H1 (cell line): Measurements from ENCODE around the gene GRIK4. TPM values are rescaled to one million over a fixed set of nuclear protein-coding genes. Genes with fewer than 3 reads are reported as not detected.

Experiments used
- CTCF ChIA-PET: fragments of 300-600 bp; sonication (Branson Sonifier 250); formaldehyde crosslinking; loops from one replicate; lab custom pipeline; 2021; ENCODE audit not compliant: partially characterized antibody; lab: Charles Lee
- POLR2A ChIA-PET: fragments of 300-600 bp; sonication (Branson Sonifier 250); formaldehyde crosslinking; loops from one replicate; lab custom pipeline; 2021; ENCODE audit warnings: inconsistent platforms; ENCODE audit not compliant: partially characterized antibody; lab: Charles Lee
- DNase-seq, 2 experiments: peaks; one replicate each; pipeline versions ENCODE4 v3.0.0 to v3.0.0-alpha.2; 2010 to 2022; ENCODE audit warnings: low spot score in 2 of 2, low read depth in 1 of 2, mixed read lengths in 1 of 2
- FAIRE-seq: peaks from 2 replicates; lab custom pipeline; 2011; peaks lifted over from hg19 to GRCh38; lab: Jason Lieb, UNC
- H2AFZ ChIP-seq: 2 replicates; pipeline ENCODE4 v1.8.1; 2012; ENCODE audit warnings: low read length, inconsistent platforms
- H2AK5ac ChIP-seq: 2 replicates; pipeline ENCODE4 v1.6.1; 2013; ENCODE audit warnings: low read depth, low read length
- H2BK120ac ChIP-seq: replicated peaks from 2 replicates; pipeline ENCODE3; 2013; ENCODE audit warnings: low read depth, low read length, inconsistent platforms
- H2BK12ac ChIP-seq: 2 replicates; pipeline ENCODE4 v1.6.1; 2013; ENCODE audit warnings: low read depth, low read length
- H2BK15ac ChIP-seq: 2 replicates; pipeline ENCODE4 v1.6.1; 2013; ENCODE audit warnings: low read length
- H2BK20ac ChIP-seq: 2 replicates; pipeline ENCODE4 v1.6.1; 2013; ENCODE audit warnings: low read length
- H2BK5ac ChIP-seq: 2 replicates; pipeline ENCODE4 v1.6.1; 2013; ENCODE audit warnings: low read depth, low read length
- H3K14ac ChIP-seq: 2 replicates; pipeline ENCODE4 v1.6.1; 2013; ENCODE audit warnings: inconsistent platforms; ENCODE audit not compliant: insufficient read length
- H3K18ac ChIP-seq: 2 replicates; pipeline ENCODE4 v1.6.1; 2013; ENCODE audit warnings: low read length; ENCODE audit errors: extremely low read depth
- H3K23ac ChIP-seq: 2 replicates; pipeline ENCODE4 v1.6.1; 2013; ENCODE audit warnings: inconsistent platforms; ENCODE audit not compliant: insufficient read length
- H3K23me2 ChIP-seq: 2 replicates; pipeline ENCODE4 v1.6.1; 2013; ENCODE audit warnings: low read depth, low read length
- H3K27ac ChIP-seq: 2 replicates; pipeline ENCODE4 v1.6.1; 2011; ENCODE audit warnings: low read depth, low read length, inconsistent platforms
- H3K27me3 ChIP-seq, 4 experiments: replicated peaks in 1 of 4; 1 replicate in 1 of 4; 2 replicates in 3 of 4; pipeline versions ENCODE4 v1.6.1 to v1.8.1; 2011 to 2013; ENCODE audit warnings: low read length in 3 of 4, mild to moderate bottlenecking in 3 of 4, inconsistent platforms in 2 of 4, mixed read lengths in 2 of 4, moderate library complexity in 1 of 4; ENCODE audit not compliant: control insufficient read depth in 3 of 4, insufficient read depth in 3 of 4; ENCODE audit errors: extremely low read depth in 1 of 4
- H3K36me3 ChIP-seq, 4 experiments: 2 replicates each; pipeline versions ENCODE4 v1.6.1 to v1.8.1; 2011 to 2013; ENCODE audit warnings: mild to moderate bottlenecking in 4 of 4, low read length in 3 of 4, moderate library complexity in 2 of 4, control low read depth in 1 of 4, inconsistent platforms in 1 of 4; ENCODE audit not compliant: insufficient read depth in 4 of 4, control insufficient read depth in 2 of 4
- H3K4ac ChIP-seq: replicated peaks from 2 replicates; pipeline ENCODE3; 2013; ENCODE audit warnings: low read length, low read depth, mixed read lengths, inconsistent platforms; ENCODE audit not compliant: insufficient read length
- H3K4me1 ChIP-seq, 4 experiments: replicated peaks in 1 of 4; 1 replicate in 1 of 4; 2 replicates in 3 of 4; pipeline versions ENCODE4 v1.6.1 to v1.8.1; 2011 to 2013; ENCODE audit warnings: low read length in 3 of 4, inconsistent platforms in 2 of 4, mixed read lengths in 1 of 4; ENCODE audit not compliant: insufficient read depth in 4 of 4, control insufficient read depth in 3 of 4
- H3K4me2 ChIP-seq, 2 experiments: 2 replicates each; pipeline versions ENCODE4 v1.6.1 to v1.8.1; 2011 to 2013; ENCODE audit warnings: low read depth in 2 of 2, low read length in 2 of 2, control low read depth in 1 of 2, inconsistent platforms in 1 of 2, mild to moderate bottlenecking in 1 of 2; ENCODE audit not compliant: insufficient read depth in 1 of 2
- H3K4me3 ChIP-seq, 4 experiments: fragments of 200-600, 300-600 bp in 1 of 4; sonication (generic), shearing (Covaris generic), sonication (Bioruptor Twin) in 1 of 4; 2 replicates each; pipeline versions ENCODE4 v1.5.1 to v1.8.1; 2011 to 2016; ENCODE audit warnings: low read length in 4 of 4, low read depth in 3 of 4, control low read depth in 2 of 4, inconsistent platforms in 2 of 4, mild to moderate bottlenecking in 2 of 4, mixed read lengths in 1 of 4, moderate library complexity in 1 of 4; ENCODE audit not compliant: insufficient read depth in 2 of 4; ENCODE audit errors: extremely low read depth in 1 of 4
- H3K56ac ChIP-seq: replicated peaks from 2 replicates; pipeline ENCODE3; 2013; ENCODE audit warnings: low read depth, mild to moderate bottlenecking, mixed read lengths, low read length, inconsistent platforms; ENCODE audit not compliant: insufficient read length
- H3K79me1 ChIP-seq: 2 replicates; pipeline ENCODE4 v1.6.1; 2013; ENCODE audit warnings: low read depth, low read length, control low read depth
- H3K79me2 ChIP-seq, 2 experiments: 2 replicates each; pipeline versions ENCODE4 v1.6.1 to v1.8.1; 2012 to 2013; ENCODE audit warnings: low read length in 2 of 2, mild to moderate bottlenecking in 2 of 2, inconsistent platforms in 1 of 2; ENCODE audit not compliant: insufficient read depth in 2 of 2, control insufficient read depth in 1 of 2
- H3K9ac ChIP-seq, 4 experiments: replicated peaks in 1 of 4; 1 replicate in 1 of 4; 2 replicates in 3 of 4; pipeline versions ENCODE4 v1.6.1 to v1.8.1; 2011 to 2013; ENCODE audit warnings: low read depth in 3 of 4, low read length in 3 of 4, control low read depth in 2 of 4, mild to moderate bottlenecking in 2 of 4, moderate library complexity in 2 of 4, inconsistent platforms in 1 of 4; ENCODE audit errors: extremely low read depth in 1 of 4
- H3K9me3 ChIP-seq, 2 experiments: 2 replicates each; pipeline versions ENCODE4 v1.6.1 to v1.8.1; 2012 to 2013; ENCODE audit warnings: mild to moderate bottlenecking in 2 of 2, moderate library complexity in 2 of 2, control low read depth in 1 of 2, inconsistent platforms in 1 of 2, low read depth in 1 of 2, low read length in 1 of 2, mixed read lengths in 1 of 2; ENCODE audit not compliant: insufficient read depth in 2 of 2
- H4K20me1 ChIP-seq, 2 experiments: replicated peaks in 1 of 2; 2 replicates each; pipeline versions ENCODE3 to v1.8.1; 2011 to 2013; ENCODE audit warnings: inconsistent platforms in 2 of 2, low read length in 2 of 2, mild to moderate bottlenecking in 1 of 2; ENCODE audit not compliant: insufficient read depth in 2 of 2, control insufficient read depth in 1 of 2
- H4K5ac ChIP-seq: 2 replicates; pipeline ENCODE4 v1.6.1; 2013; ENCODE audit warnings: low read length, low read depth, mixed read lengths, inconsistent platforms; ENCODE audit not compliant: insufficient read length
- H4K8ac ChIP-seq: 2 replicates; pipeline ENCODE4 v1.8.0; 2013; ENCODE audit warnings: mild to moderate bottlenecking, moderate library complexity, low read length, inconsistent platforms; ENCODE audit not compliant: insufficient read depth; ENCODE audit errors: extremely low read depth
- H4K91ac ChIP-seq: replicated peaks from 2 replicates; pipeline ENCODE3; 2013; ENCODE audit warnings: low read length, mixed read lengths, inconsistent platforms; ENCODE audit not compliant: insufficient read length
- EP300 ChIP-seq, 2 experiments: IDR thresholded peaks; 1 replicate in 1 of 2; 2 replicates in 1 of 2; pipeline ENCODE4 v1.6.1; 2011 to 2012; ENCODE audit warnings: low read depth in 2 of 2, low read length in 2 of 2, mild to moderate bottlenecking in 2 of 2, borderline replicate concordance in 1 of 2, inconsistent platforms in 1 of 2, moderate library complexity in 1 of 2
- HDAC2 ChIP-seq, 2 experiments: fragments of 300-600 bp in 1 of 2; sonication (generic) in 1 of 2; IDR thresholded peaks; 2 replicates each; pipeline ENCODE4 v1.6.1; 2011 to 2012; ENCODE audit warnings: low read depth in 2 of 2, low read length in 2 of 2, mild to moderate bottlenecking in 2 of 2, moderate library complexity in 2 of 2, borderline replicate concordance in 1 of 2, inconsistent platforms in 1 of 2
- JUN ChIP-seq: IDR thresholded peaks from 2 replicates; pipeline ENCODE4 v1.6.1; 2011; ENCODE audit warnings: low read depth, mild to moderate bottlenecking, improper control_type of control experiment, low read length
- PHF8 ChIP-seq: fragments of 200-600 bp; sonication (generic); conservative IDR thresholded peaks from 2 replicates; pipeline ENCODE4 v1.7.1; 2012; ENCODE audit warnings: low read depth, mild to moderate bottlenecking, inconsistent platforms, low read length, moderate library complexity
- POU5F1 ChIP-seq: IDR thresholded peaks from 2 replicates; pipeline ENCODE4 v1.6.1; 2011; ENCODE audit warnings: low read depth, mild to moderate bottlenecking, low read length, moderate library complexity
- RXRA ChIP-seq: IDR thresholded peaks from 2 replicates; pipeline ENCODE4 v1.6.1; 2011; ENCODE audit warnings: low read depth, mild to moderate bottlenecking, low read length, moderate library complexity; ENCODE audit not compliant: insufficient read depth
- WGBS, 2 experiments: shearing (Covaris generic) in 1 of 2; methylation state at CpG; one replicate each; pipeline versions ENCODE4 v1.1.6 to v1.1.7; 2013 to 2015; ENCODE audit warnings: low lambda C conversion rate in 2 of 2, mixed read lengths in 2 of 2, inconsistent platforms in 1 of 2, low coverage in 1 of 2, missing lambda C conversion rate in 1 of 2; ENCODE audit not compliant: insufficient replicate concordance in 2 of 2, insufficient coverage in 1 of 2, insufficient read length in 1 of 2; ENCODE audit errors: extremely low coverage in 1 of 2, missing lambda C conversion rate in 1 of 2; 5-methylcytosine and 5-hydroxymethylcytosine counted together
- polyA plus RNA-seq, 7 experiments: library from polyadenylated mRNA; depleted of rRNA in 3 of 7; stranded (reverse) in 5 of 7; unstranded in 2 of 7; fragments of >200 nt in 5 of 7; fragments of 200-250 nt in 2 of 7; gene quantifications; 1 replicate in 5 of 7; 2 replicates in 1 of 7; 4 replicates in 1 of 7; pipeline versions ENCODE4 v1.2.1 to v1.2.3, GENCODE V29; 2011 to 2013; ENCODE audit warnings: missing spikeins in 2 of 7, mixed read lengths in 2 of 7
- total RNA-seq: library from RNA; stranded (reverse); fragmentation: NEBNext Ultra II Directional; extraction: Animal tissue kit (Norgen Biotek cat#: 25700); gene quantifications from 2 replicates; pipeline ENCODE4 v1.2.1, GENCODE V29; 2021

GRIK4 gene
- total and polyA plus RNA-seq, 2 of the 8 experiments (the other 6 are each of a cell fraction or from before 2014, with no cell fraction given) = 1.2 to 2.9 TPM

DNA sequence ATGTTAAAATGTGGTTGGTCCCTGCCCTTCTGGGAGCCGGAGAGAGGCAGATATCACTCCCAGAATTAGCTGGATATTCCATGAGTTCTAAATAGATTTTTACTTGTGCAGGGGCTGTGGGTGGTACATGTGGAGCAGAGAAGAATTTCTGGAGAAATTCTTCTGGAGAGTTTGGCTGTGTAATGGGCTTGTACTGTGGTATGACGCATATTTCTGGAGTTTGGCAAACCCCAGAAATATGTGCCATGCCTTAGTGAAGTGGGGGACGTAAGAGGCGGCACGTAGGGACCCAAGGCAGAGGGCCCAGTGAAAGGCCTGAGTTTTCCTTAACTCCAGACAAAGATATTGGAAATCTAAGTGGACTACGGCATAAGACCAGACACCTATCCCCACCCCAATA is 461.1 kb downstream of the GRIK4 start:
- H3K27ac ChIP-seq = no peak overlapping the region
- no peak overlapping the region for H2AK5ac ChIP-seq
- no peaks in the 10 kb centered on the region for H3K79me1 ChIP-seq
- no peak overlapping the region for H4K91ac ChIP-seq
- H2BK12ac ChIP-seq = no peak overlapping the region
- H2BK120ac ChIP-seq = no peak overlapping the region
- FAIRE-seq (no peak), DNase-seq (no peak)
- H3K9ac ChIP-seq = no peak overlapping the region
- no peak overlapping the region for H3K18ac ChIP-seq
- no peak overlapping the region for H3K4me3 ChIP-seq
- H3K4me2 ChIP-seq = no peak overlapping the region
- 95% methylated on average over 6 of the region's 6 CpGs; no CpG with 5 or more reads in 1 of the 2 experiments for WGBS, 2 experiments
- POLR2A ChIA-PET = no interaction called here
- H3K9me3 ChIP-seq = no peaks in the 10 kb centered on the region
- no peaks in the 10 kb centered on the region; the same call in 1 of the 2 replicates for H3K23me2 ChIP-seq
- H3K23ac ChIP-seq = no peak overlapping the region
- H3K36me3 ChIP-seq = no peaks in the 10 kb centered on the region
- H4K20me1 ChIP-seq = no peaks in the 10 kb centered on the region
- no peak overlapping the region for H3K56ac ChIP-seq
- CTCF ChIA-PET = interaction anchor here (1.0 kb wide), 1 partner anchor 11 kb away, joined by 3 read pairs; no protein-coding TSS in a partner anchor
- no peak overlapping the region for H4K5ac ChIP-seq
- H2BK5ac ChIP-seq = no peak overlapping the region
- H3K79me2 ChIP-seq = no peaks in the 10 kb centered on the region
- no peak overlapping the region for H2AFZ ChIP-seq
- H3K4ac ChIP-seq = no peak overlapping the region
- H3K4me1 ChIP-seq = no peaks in the 10 kb centered on the region
- H2BK15ac ChIP-seq = no peak overlapping the region
- H3K14ac ChIP-seq = no peak overlapping the region
- no peaks in the 10 kb centered on the region for H3K27me3 ChIP-seq
- TF ChIP-seq EP300 (IDR thresholded peaks at IDR 0.05; ENCODE audit: borderline replicate concordance in 1 of 2, low read depth in 2 of 2, low read length in 2 of 2) (no peak), HDAC2 (IDR thresholded peaks at IDR 0.05; ENCODE audit: borderline replicate concordance in 1 of 2, low read depth in 2 of 2, low read length in 2 of 2) (no peak), JUN (no peak), PHF8 (no peak), POU5F1 (no peak), RXRA (no peak)
- H2BK20ac ChIP-seq = no peak overlapping the region
- H4K8ac ChIP-seq = no peak overlapping the region
